HG03103 (cell line): Measurements from ENCODE around the gene AGAP1.

ENCODE experiments used
- ATAC-seq: cut with Tn5 transposase; IDR thresholded peaks from one replicate; pipeline ENCODE4 v1.9.1; 2021; ENCODE audit warnings: low read depth; ENCODE audit not compliant: unreplicated experiment

AGAP1 gene

DNA sequence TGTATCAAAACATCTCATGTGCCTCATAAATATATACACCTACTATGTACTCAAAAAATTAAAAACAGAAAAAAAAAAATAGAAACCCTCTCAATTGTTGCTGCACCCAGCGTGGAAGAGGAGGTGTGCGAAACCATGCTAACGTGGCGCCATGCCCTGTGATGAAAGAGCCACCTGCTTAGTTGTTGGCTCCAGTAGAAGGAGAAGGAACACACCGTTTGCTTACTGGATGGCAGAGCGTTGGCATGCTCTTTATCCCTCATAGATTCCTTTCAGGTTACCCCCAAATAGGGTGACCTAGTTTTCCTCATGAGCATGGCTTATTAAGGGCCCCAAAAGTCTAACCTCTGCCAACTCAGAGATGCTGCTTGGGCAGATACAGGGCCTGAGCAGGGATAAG lies 332.1 kb downstream of the AGAP1 start:
- no peak for ATAC-seq

DNA sequence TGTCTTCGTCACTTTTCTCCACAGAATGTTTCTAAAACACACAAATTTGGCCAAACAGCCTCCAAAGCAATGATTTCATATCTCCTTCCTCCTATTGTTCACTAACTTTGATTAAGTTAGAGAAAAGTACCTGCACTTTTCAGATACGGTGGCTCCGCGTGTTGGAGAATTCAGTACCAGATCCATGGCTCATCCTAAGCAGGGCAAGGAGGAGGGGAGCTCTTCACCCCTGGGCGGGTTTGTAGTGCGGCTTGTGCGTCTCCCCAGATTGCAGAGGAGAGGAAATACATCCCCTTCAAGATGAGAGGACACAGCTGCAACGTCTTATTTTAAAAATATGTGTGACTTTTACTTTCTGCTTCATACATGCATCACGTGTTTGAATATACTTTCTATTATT lies 333.0 kb downstream of the AGAP1 start:
- no peak for ATAC-seq

DNA sequence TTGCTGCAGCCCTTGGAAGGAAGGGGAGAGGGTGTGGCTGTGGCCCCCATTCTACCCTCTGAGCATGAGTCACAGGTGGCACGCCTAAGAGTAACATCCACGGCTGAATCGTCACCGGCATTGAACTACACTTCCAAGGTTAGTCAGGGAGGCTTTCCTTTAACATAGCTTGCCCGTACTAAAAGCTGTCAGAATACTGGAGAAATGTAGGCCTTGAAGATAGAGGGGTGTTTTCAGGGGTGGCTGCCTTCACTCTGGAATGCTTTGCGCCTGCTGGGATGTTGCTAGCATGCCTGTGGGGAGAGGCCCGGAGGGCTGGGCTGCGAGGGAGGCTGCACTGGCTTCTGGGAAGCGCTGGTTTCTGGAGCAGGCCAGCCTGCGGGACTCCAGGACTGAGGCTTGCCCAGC lies 333.7 kb downstream of the AGAP1 start:
- ATAC-seq: no peak

DNA sequence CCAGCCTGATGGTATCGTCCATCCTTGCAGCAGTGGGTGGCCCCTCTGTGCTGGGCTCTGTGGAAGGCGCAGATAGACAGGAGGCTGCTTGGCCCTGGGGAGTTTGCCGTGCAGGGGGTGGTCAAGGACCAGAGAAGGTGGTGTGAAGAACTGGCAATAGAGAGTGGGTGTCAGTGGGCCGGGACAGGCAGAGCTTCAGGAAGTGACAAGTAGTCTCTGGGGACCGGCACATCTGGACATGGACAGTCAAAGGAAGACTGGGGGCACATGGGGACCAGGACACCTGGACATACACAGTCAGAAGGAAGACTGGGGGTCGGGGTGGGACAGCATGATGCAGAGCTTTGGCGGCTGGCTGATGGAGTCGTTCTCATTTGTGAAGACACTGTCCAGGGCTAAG lies 335.9 kb downstream of the AGAP1 start:
- no peak for ATAC-seq

DNA sequence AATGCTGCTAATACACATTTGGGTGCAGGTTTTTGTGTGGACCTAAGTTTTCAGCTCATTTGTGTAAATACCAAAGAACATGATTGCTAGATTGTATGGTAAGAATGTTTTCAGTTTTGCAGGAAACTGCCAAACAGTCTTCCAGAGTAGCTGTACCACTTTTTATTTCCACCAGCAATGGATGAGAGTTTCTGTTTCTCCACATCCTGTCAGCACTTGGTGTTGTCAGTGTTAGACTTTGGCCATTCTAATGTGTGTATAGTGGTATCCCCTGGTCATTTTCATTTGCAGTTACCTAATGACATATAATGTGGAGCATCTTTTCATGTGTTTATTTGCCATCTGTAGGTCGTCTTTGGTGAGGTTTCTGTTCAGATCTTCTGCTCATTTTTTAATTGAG lies 337.9 kb downstream of the AGAP1 start:
- ATAC-seq: no peak

DNA sequence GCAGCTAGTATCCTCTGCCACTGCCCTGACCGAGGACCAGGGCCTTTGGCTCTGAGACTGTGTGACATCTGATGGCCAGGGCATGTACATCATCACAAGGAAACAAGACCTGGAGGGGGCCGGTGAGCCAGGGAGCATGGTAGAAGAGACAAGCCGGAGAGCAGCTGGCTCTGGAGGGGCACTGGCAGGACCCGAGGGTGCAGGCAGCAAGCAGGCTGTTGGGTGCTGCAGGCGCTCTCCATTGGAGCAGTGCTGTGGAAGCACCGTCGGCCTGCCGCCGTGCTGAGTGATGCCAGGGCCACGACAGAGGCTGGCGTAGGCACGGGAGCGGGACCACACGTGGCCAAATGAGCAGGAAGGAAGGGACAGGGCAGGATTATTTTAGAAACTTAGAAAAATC lies 339.1 kb downstream of the AGAP1 start:
- ATAC-seq: no peak

DNA sequence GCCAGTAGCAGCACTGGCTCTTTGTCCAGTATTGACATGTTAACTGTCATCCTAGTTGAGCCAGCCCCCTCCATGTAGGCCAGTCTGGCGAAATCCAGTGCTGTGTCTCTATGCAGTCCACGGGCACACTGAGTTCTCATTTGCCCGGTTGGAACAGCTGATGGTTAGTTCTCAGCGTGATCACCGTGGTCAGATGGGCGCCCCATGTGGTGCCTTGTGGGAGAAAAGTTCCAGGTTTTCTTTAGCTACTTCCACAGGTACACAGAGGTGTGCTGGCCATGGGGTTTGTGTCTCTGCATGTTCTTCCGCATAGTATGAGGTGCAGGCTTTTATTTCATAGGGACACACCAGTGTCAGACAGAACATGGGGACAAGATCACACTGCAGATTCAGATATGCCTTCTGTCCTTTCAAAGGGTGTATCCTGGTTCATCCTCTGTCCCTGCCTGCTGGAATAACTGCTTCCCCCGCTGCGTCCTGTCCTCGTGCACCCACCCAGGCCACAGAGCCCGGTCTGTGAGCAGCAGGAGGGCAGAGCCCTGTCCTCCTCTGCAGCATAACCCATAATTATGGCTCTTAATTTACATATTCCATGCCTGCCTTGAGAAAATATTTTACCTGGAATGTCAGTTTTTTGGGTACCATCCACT lies 340.3 kb downstream of the AGAP1 start:
- no peak for ATAC-seq

DNA sequence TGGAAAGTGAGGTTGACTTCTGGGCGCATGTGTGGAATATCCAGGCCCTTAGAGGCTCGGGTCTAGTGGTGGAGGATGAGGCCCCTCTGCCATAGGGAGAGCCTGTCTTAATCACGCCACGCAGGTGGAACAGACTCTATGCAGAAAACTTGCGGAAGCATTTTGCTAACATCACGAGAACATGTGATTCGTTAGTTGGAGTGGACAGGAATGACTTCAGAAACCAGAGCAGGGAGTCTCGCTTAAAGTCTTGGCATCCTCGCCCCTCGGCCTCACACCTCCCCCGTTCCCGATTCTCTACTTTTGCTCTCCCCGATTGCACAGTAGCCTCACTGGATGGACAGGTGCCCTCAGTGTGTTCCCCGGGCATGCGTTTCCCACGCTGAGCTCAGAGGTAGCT lies 340.9 kb downstream of the AGAP1 start:
- ATAC-seq: no peak

DNA sequence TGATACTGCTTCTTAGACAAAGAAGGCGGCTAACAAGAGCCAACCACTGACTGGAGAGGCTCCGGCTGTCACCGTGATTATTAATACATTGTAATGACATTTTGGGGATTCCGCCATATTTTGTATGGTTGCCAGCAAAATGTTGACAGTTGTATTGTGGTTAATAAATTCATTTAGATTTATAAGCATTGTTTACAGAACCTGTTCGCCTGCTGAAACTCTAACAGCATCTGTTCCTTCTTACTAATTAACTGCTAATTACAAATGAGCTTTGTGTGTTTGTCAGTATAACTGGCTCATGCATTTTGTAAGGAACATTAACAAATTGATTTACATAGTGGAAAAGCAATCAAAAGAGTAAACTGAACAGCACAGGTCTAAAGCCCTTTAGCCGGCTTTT lies 342.0 kb downstream of the AGAP1 start:
- no peak for ATAC-seq

DNA sequence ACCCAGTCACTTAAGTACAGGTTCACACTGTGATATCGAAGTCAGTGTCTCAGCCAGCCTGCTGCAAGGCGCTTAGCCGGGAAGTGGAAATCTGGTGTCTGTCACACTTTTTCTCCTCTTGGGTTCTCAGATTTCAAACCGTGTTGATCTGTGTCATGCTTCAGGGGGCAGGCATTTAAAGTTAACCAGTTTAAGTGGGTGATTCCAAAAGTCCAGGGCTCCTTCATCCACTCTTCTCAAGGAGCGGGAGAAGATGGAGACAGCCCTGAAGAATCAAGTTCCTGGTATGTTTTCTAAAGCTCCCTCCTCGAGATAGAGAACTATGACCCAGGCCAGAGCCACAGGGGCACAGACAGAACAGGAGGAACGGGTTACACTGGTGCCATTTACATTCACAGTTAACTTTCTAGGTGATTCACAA lies 342.7 kb downstream of the AGAP1 start:
- no peak for ATAC-seq

DNA sequence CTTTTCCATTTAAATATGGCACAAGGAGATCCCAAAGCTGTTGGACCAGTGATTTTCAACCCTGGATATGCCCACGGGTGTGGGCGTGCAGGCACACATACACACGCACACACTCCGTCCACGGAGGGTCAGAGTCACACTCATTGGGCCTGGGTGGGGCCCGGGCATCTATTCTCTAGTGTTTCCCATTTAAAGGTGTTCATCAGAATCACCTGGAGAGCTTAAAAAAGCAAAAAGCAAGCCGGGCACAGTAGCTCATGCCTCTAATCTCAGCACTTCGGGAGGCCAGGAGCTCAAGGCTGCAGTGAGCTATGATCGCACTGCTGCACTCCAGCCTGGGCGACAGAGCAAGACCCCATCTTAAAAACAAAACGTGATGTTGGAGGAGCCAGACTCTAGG lies 345.4 kb downstream of the AGAP1 start:
- ATAC-seq: no peak

DNA sequence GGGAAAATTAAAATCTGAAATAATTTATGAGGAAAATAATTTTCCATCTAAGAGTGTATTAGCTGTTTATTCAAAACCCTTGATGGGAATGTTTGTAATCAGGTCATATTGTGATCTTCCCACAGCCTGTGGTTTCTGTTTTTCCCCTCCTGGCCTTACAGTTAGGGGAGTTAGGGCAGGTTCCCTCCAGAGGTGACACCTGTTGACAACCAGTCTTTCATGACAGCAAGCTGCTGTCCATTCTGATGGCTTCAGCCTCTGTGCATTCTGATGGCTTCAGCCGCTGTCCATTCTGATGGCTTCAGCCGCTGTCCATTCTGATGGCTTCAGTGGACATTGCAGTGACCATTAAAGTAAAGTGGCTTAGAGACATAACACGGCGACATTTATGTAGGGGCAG lies 346.1 kb downstream of the AGAP1 start:
- ATAC-seq: no peak

DNA sequence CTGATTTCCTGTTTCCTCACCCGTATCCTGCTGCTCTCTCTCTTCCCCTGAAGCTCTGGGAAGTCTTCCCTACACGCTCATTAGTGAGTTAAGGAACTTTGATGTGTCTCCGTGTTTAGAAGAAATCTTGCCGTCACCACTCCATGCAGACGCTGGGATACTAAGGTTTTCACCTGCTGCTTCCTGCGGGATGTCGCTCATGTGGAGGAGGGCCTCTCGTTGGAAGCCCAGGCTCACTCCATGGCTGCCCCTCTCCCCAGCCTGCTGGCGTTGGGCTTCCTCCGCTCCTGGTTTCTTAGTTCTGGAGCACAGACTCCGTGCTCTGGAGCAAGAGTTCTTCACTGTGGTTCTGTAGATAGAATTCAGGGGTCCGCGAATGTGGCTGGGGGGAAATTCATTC lies 348.0 kb downstream of the AGAP1 start:
- ATAC-seq: no peak

DNA sequence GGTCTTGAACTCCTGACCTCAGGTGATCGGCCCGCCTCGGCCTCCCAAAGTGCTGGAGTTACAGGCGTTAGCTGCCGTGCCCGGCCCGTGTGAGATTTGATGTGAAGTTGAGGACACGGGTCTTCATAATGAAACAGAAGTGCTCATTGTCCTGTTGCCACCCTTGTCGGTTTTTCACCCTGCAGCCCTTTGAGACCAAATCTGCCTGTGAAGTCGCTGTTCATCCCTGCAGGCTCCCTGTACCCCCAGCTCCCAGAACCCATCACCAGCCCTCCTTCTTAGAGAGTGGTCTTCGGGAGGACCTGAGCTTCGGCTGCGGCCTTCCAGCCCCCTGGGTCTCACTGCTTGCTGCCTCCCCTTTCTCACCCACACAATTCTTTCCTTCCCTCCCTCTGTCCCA lies 349.1 kb downstream of the AGAP1 start:
- ATAC-seq: no peak

DNA sequence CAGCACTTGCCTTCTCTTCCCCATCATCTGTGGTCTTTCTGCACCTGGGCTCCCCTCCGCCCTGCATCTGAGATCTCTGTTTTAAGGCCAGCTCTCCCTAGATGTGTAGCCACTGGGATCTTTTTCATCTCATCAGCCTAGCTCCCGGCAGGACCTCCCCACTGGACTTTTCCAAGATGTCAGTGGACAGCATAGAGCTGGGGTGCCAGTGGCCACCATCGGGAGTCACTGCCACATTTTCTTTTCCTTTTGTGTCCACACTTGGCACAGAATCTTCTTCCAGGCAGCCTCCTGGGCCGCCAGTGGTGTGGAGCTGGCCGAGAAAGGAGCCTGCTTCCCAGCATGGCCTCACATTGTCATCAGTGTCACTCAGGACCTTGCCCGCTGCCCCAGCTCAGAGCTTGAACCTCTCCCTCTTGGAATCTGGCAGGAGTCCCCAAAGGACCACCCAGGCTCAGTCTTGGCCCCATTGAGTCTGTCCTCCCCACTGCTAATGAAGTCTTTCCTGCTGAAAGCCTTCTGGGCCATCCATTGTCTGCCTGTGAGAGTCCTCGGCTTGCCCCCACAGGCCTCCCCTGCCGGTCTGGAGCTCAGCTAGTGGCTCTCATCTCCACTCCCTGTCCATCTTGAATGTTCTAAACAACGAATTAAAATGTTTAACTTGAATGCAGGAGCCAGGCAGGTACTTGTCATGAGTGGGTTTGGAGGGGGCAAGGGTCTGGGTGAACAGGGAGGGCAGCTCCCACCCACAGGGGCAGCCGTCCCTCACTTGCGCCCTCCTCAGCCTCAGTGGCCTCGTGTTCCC lies 349.9 kb downstream of the AGAP1 start:
- no peak for ATAC-seq

DNA sequence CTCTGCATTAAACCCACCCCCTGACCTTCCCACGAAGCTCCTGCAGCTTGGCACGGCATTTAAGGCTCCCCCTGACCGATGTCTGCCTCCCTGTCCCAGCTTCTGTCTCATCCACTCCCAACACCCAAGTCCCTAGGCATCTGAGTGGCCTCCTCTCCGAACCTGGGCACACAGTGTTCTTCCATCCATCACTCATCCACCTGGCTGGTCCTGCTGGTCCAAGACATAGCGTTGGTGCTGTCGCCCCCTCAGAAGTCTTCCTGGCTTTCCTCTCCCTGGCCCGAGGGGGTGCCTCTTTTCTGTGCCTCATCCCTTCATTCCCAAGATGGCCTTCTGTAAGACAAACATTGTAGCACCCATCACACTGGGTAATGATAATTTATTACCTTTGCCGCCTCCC lies 350.7 kb downstream of the AGAP1 start:
- no peak for ATAC-seq

DNA sequence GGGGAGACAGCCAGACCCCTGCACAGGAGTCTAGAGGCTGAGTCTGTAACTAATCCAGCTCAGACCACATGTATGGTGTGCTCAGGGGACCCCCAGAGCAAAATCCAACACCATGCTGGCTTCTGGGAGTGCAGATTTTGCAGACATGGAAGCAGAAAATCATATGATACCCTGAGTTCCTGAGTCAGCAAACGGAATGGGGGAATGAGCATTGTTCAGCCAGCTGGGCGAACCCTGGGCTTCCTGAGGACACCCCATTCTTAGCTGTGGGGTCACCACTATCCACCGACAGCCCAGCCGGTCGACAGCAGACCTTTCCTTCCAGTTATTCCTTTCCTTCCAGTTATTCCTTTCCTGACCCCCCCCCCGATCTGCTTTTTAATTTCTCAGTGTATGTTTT lies 351.4 kb downstream of the AGAP1 start:
- no peak for ATAC-seq

DNA sequence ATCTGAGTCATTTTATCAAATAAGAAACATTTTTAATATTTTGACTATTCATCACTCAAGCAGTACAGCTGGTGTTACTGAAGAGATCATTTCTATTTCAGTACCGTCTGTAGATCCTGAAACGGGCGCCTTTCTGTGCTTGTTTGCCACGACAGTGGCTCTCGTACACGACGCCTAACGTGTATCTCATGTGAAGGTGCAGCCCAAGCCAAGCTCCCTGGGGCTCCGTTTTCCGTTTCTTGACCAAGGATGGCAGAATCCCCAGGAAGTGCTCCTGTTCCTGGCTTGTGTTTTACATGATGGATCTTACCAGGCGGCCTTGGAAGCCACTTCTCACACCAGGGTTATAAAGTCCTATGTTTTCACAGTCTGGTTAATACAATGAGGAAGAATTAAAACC lies 353.7 kb downstream of the AGAP1 start:
- no peak for ATAC-seq

DNA sequence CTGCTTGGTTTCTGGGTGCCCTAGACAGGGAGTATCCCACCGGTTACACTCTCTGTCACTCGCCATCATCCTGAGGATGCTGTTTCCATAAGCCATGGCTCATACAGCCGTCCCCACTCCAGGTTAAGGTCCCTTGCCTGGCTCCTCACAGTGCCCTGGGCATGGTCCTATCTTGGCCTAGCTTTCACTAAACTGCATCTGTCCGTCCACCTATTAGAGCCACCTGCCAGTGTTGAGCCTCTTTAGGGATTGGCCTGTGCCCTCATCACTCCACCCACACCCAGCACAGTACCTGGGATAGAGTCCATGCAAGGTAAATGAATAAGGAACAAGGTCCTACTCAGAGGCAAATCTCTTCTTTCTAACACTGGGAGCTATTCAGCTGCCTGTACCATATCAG lies 354.2 kb downstream of the AGAP1 start:
- ATAC-seq: no peak

DNA sequence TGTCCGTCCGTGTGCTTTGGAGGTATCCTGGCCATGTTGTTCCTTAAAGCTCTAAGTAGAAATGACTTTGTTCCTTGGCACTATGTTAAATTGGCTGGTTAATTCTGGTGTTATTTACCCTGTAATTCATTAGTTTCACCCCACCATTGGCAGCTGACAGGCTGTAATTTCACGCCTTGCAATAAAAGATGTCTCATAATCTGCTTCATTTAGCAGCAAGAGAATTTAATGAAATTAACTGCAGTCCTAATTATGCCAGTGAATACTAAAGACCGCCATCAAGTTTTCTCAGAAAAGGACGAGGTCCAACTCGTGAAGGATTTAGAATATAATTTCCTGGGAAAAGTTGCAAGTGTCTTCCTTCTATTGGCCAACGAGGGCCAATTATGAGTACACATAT lies 355.1 kb downstream of the AGAP1 start:
- ATAC-seq: no peak

DNA sequence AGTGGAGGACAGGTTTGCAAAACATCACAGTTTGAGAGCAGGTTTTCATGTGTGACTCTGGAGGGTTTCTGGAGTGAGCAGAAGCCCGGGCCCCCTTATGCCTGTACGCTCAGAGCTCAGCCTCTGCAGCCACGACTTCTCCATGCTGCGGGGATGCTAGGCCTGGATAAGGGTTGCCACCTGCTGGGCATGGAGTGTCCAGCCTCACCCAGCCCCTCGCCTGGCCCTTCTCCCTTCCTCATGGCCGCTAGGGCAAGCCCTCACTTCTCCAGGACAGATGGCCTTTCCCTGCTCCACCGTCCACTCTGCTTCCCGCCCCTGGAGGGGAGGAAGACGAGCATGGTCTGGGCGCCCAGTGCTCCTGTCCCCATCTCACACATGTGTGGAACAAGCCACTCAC lies 355.6 kb downstream of the AGAP1 start:
- no peak for ATAC-seq

DNA sequence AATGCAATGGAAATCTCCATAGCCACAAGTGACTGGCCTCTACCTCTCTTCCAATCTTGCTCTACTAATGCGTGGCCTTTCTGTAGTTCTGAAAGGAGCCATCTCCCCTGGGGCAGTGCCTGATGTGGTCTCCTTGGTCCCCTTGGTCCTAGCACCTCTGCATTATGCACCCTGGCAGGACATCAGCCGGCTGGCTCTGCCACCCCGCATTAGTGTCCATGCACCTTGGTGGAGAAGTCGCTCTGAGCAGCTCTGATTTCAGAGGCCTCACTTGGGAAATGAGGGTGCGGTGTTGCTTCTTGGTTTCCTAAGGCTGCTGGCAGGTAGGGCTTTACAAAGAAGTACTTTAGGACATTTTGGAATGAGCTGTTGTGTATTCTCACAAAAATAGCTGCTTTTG lies 356.4 kb downstream of the AGAP1 start:
- ATAC-seq: no peak
